IMR-90 (cell line): Measurements from ENCODE around the gene NPAS2. TPM values are rescaled to one million over a fixed set of nuclear protein-coding genes. Genes with fewer than 3 reads are reported as not detected.

ENCODE experiments used
- ATAC-seq: fragments of 200-7000 bp; cut with Tn5 transposase; 2 replicates; pipeline ENCODE4 v1.9.1; 2020; ENCODE audit warnings: low read depth, mild to moderate bottlenecking, moderate library complexity
- BruUV-seq: library from RNA; stranded (reverse); fragments of 400-500 nt; replicated peaks from 2 replicates; lab custom pipeline; 2021; lab: Mats Ljungman, UMichigan
- CTCF ChIA-PET: fragments of 300-600 bp; formaldehyde crosslinking; extraction: SDS; loops from one replicate; lab custom pipeline; 2021; ENCODE audit warnings: antibody characterized with exemption; lab: Yijun Ruan, JAX
- POLR2A ChIA-PET: fragments of 300-600 bp; sonication (Branson Sonifier 250); formaldehyde crosslinking; loops from one replicate; lab custom pipeline; 2022; ENCODE audit warnings: antibody characterized with exemption; ENCODE audit not compliant: unreplicated experiment; lab: Charles Lee
- DNase-seq: peaks from one replicate; pipeline ENCODE4 v3.0.0; 2013
- H2AFZ ChIP-seq: replicated peaks from 2 replicates; pipeline ENCODE3; 2013; ENCODE audit warnings: low read length, mild to moderate bottlenecking; ENCODE audit not compliant: poor library complexity
- H2AK5ac ChIP-seq: 2 replicates; pipeline ENCODE4 v1.6.1; 2013; ENCODE audit warnings: low read depth, low read length, inconsistent platforms
- H2AK9ac ChIP-seq: replicated peaks from 2 replicates; pipeline ENCODE3; 2013; ENCODE audit warnings: mild to moderate bottlenecking, low read depth, low read length, moderate library complexity; ENCODE audit not compliant: poor library complexity
- H2BK120ac ChIP-seq: 2 replicates; pipeline ENCODE4 v1.6.1; 2013; ENCODE audit warnings: low read depth, low read length, inconsistent platforms
- H2BK15ac ChIP-seq: 3 replicates; pipeline ENCODE4 v1.6.1; 2013; ENCODE audit warnings: low read depth, low read length, inconsistent platforms
- H2BK20ac ChIP-seq: 2 replicates; pipeline ENCODE4 v1.6.1; 2013; ENCODE audit warnings: low read depth, mild to moderate bottlenecking, inconsistent platforms, low read length, moderate library complexity
- H2BK5ac ChIP-seq: 2 replicates; pipeline ENCODE4 v1.6.1; 2013; ENCODE audit warnings: mild to moderate bottlenecking, low read depth, low read length, inconsistent platforms; ENCODE audit not compliant: poor library complexity, severe bottlenecking
- H3K14ac ChIP-seq: replicated peaks from 2 replicates; pipeline ENCODE4 v1.6.1; 2013; ENCODE audit warnings: low read depth, low read length, inconsistent platforms
- H3K18ac ChIP-seq: 2 replicates; pipeline ENCODE4 v1.6.1; 2013; ENCODE audit warnings: low read depth, low read length, control low read depth
- H3K23ac ChIP-seq: 2 replicates; pipeline ENCODE4 v1.6.1; 2013; ENCODE audit warnings: low read depth, low read length, inconsistent platforms
- H3K27ac ChIP-seq: 2 replicates; pipeline ENCODE4 v1.5.1; 2013; ENCODE audit warnings: mild to moderate bottlenecking, control low read depth, low read length; ENCODE audit not compliant: insufficient read depth
- H3K27me3 ChIP-seq: 2 replicates; pipeline ENCODE4 v1.6.1; 2013; ENCODE audit warnings: low read length; ENCODE audit not compliant: control insufficient read depth, insufficient read depth
- H3K36me3 ChIP-seq: 2 replicates; pipeline ENCODE4 v1.6.1; 2013; ENCODE audit warnings: low read length, mixed read lengths; ENCODE audit not compliant: control insufficient read depth, insufficient read depth
- H3K4ac ChIP-seq: 2 replicates; pipeline ENCODE4 v1.6.1; 2013; ENCODE audit warnings: low read depth, low read length, inconsistent platforms
- H3K4me1 ChIP-seq: 2 replicates; pipeline ENCODE4 v1.6.1; 2013; ENCODE audit warnings: low read length, mixed read lengths; ENCODE audit not compliant: control insufficient read depth, insufficient read depth
- H3K4me2 ChIP-seq: 2 replicates; pipeline ENCODE4 v1.6.1; 2013; ENCODE audit warnings: low read depth, mild to moderate bottlenecking, control low read depth, low read length, moderate library complexity
- H3K4me3 ChIP-seq: 2 replicates; pipeline ENCODE4 v1.5.1; 2013; ENCODE audit warnings: low read depth, mild to moderate bottlenecking, control low read depth, low read length, moderate library complexity; ENCODE audit not compliant: insufficient read depth
- H3K56ac ChIP-seq: 2 replicates; pipeline ENCODE4 v1.6.1; 2013; ENCODE audit warnings: low read length, inconsistent platforms; ENCODE audit not compliant: insufficient read depth; ENCODE audit errors: extremely low read depth
- H3K79me1 ChIP-seq, 2 experiments: 2 replicates each; pipeline ENCODE4 v1.6.1; 2013; ENCODE audit warnings: low read length in 2 of 2, inconsistent platforms in 1 of 2, low read depth in 1 of 2
- H3K9ac ChIP-seq: 2 replicates; pipeline ENCODE4 v1.6.1; 2013; ENCODE audit warnings: low read depth, low read length, control low read depth
- H3K9me1 ChIP-seq: 2 replicates; pipeline ENCODE4 v1.6.1; 2013; ENCODE audit warnings: low read length, inconsistent platforms; ENCODE audit not compliant: insufficient read depth
- H3K9me3 ChIP-seq: 2 replicates; pipeline ENCODE4 v1.6.1; 2013; ENCODE audit warnings: low read length; ENCODE audit not compliant: control insufficient read depth, insufficient read depth
- H4K20me1 ChIP-seq: 2 replicates; pipeline ENCODE4 v1.6.1; 2013; ENCODE audit warnings: low read length, inconsistent platforms; ENCODE audit not compliant: insufficient read depth
- H4K5ac ChIP-seq: 2 replicates; pipeline ENCODE4 v1.6.1; 2013; ENCODE audit warnings: mild to moderate bottlenecking, low read depth, low read length, control low read depth
- H4K8ac ChIP-seq, 2 experiments: 2 replicates each; pipeline ENCODE4 v1.6.1; 2013; ENCODE audit warnings: low read depth in 2 of 2, low read length in 2 of 2, control low read depth in 1 of 2, inconsistent platforms in 1 of 2
- H4K91ac ChIP-seq: 2 replicates; pipeline ENCODE4 v1.6.1; 2013; ENCODE audit warnings: low read depth, low read length, inconsistent platforms; ENCODE audit not compliant: insufficient read depth
- CHD1 ChIP-seq: IDR thresholded peaks from 2 replicates; pipeline ENCODE4 v1.6.1; 2012; ENCODE audit warnings: low read depth, low read length, improper control_type of control experiment
- CTCF ChIP-seq: conservative IDR thresholded peaks from 2 replicates; pipeline ENCODE4 v1.5.1; 2012; ENCODE audit warnings: mild to moderate bottlenecking, low read depth, low read length, improper control_type of control experiment
- RAD21 ChIP-seq: IDR thresholded peaks from 2 replicates; pipeline ENCODE4 v1.6.1; 2012; ENCODE audit warnings: low read length, improper control_type of control experiment
- SMC3 ChIP-seq: fragments of 150-350 bp; IDR thresholded peaks from 2 replicates; pipeline ENCODE4 v1.6.1; 2016; ENCODE audit warnings: low read depth, mild to moderate bottlenecking, antibody characterized with exemption, low read length, moderate library complexity
- WGBS, 2 experiments: methylation state at CpG; one replicate each; pipeline versions ENCODE4 v1.1.5 to v1.1.7; 2013; ENCODE audit warnings: missing lambda C conversion rate in 2 of 2; ENCODE audit not compliant: insufficient read length in 1 of 2; ENCODE audit errors: extremely low coverage in 2 of 2; 5-methylcytosine and 5-hydroxymethylcytosine counted together
- dilution Hi-C: fragments of 300-500 bp; cut with HindIII; formaldehyde crosslinking; loops from one replicate; pipeline ENCODE4 v1.14.3; 2018; ENCODE audit warnings: low sequenced_read_pairs; ENCODE audit not compliant: unreplicated experiment
- in situ Hi-C: fragments of 300-500 bp; cut with MboI; formaldehyde crosslinking; loops from 3 replicates; pipeline ENCODE4 v1.14.3; 2019; ENCODE audit warnings: low sequenced_read_pairs, inconsistent platforms, mixed read lengths
- intact Hi-C: fragments of 100-400 bp; cut with micrococcal nuclease; formaldehyde crosslinking; loops from 2 replicates; pipeline ENCODE4 v1.10.0; 2022
- polyA plus RNA-seq, 3 experiments: library from polyadenylated mRNA; depleted of rRNA; stranded (reverse); fragments of >200 nt; gene quantifications; 2 replicates each; pipeline ENCODE4 v1.2.3, GENCODE V29; 2012; ENCODE audit warnings: low replicate concordance in 1 of 3
- total RNA-seq: library from RNA; depleted of rRNA; stranded (reverse); fragments of >200 nt; gene quantifications from 2 replicates; pipeline ENCODE4 v1.2.3, GENCODE V29; 2012

The NPAS2 gene
- total and polyA plus RNA-seq, 2 of the 4 experiments (the other 2 are of a cell fraction): 5.2 to 14.8 TPM

- dilution Hi-C loops: no loop called here
- Histone ChIP-seq H2BK120ac (no peak overlapping the region), H2AK9ac (no peak overlapping the region), H3K27me3 (no peaks in the 10 kb centered on the region), H3K27ac (no peak overlapping the region), H4K20me1 (peaks cover 37% of the 10 kb centered on the region), H3K4ac (no peak overlapping the region), H3K36me3 (peaks cover 24% of the 10 kb centered on the region), H2BK5ac (no peak overlapping the region), H3K14ac (no peak overlapping the region), H3K4me3 (no peak overlapping the region), H2AK5ac (no peak overlapping the region), H4K5ac (no peak overlapping the region), H3K4me2 (no peak overlapping the region), H4K8ac (0 out of 4 replicates have a peak overlapping the region, but pooled peaks of 1 of the 2 experiments have one; percentile 7), H2BK20ac (no peak overlapping the region), H4K91ac (no peak overlapping the region), H3K4me1 (0 out of 2 replicates have a peak, but pooled peaks cover 2% of the 10 kb centered on the region), H3K79me1 (peaks cover 23 to 57% of the 10 kb centered on the region in 2 experiments), H3K56ac (no peak overlapping the region), H3K9me1 (0 out of 2 replicates have a peak, but pooled peaks cover 2% of the 10 kb centered on the region), H3K18ac (no peak overlapping the region), H3K9ac (no peak overlapping the region), H3K9me3 (no peaks in the 10 kb centered on the region), H2AFZ (no peak overlapping the region), H2BK15ac (no peak overlapping the region), H3K23ac (no peak overlapping the region)
- ChIA-PET CTCF (interaction anchor here (0.6 to 2.2 kb wide), 13 partner anchors 15 to 1250 kb away, joined by 3 to 19 read pairs (median 4); no protein-coding TSS in a partner anchor), POLR2A (interaction anchor here (0.6 to 1.6 kb wide), 2 partner anchors 11 to 149 kb away, joined by 4 read pairs; partner anchors contain the start of gene RPL31)
- peak; percentile 51; the same call in 1 of the 2 replicates for ATAC-seq
- DNase-seq: peak; percentile 45
- intact Hi-C loops: loop anchor here (1.0 to 5.0 kb wide), 3 partner anchors 140 to 240 kb away; partner anchors contain the start of gene CNOT11
- in situ Hi-C loops: loop anchor here (5.0 kb wide), 1 partner anchor 195 kb away; no protein-coding TSS in a partner anchor
- TF ChIP-seq CHD1 (no peak), SMC3 (peak; percentile 78), CTCF (peak; percentile 79), RAD21 (peak; percentile 80)
- WGBS, 2 experiments: 50% methylated on average over 1 of the region's 5 CpGs; no CpG with 5 or more reads in 1 of the 2 experiments
- no TSS peak for BruUV-seq
Observed at GRCh38 chr2:101012706-101013181, 192.8 kb downstream of the NPAS2 start.
